B cell (primary cell): ENCODE results near the gene ESR2.
"Not testable (repeated sequence)": the region's sequence is repeated elsewhere in the genome, so short reads cannot be mapped to it uniquely, and the experiment has no call there.

ENCODE experiments used
- CTCF ChIP-seq: fragments of 200-600 bp; IDR thresholded peaks from one replicate; pipeline ENCODE4 v1.8.0; 2022; ENCODE audit warnings: antibody characterized with exemption, mild to moderate bottlenecking
- EZH2 ChIP-seq: IDR thresholded peaks from 2 replicates; pipeline ENCODE4 v1.6.1; 2012; ENCODE audit warnings: borderline replicate concordance, low read depth, mild to moderate bottlenecking, moderate library complexity, low read length; ENCODE audit not compliant: insufficient read depth, poor library complexity, severe bottlenecking

GRCh38 chr14:64210912-64211311 lies 83.3 kb downstream of the ESR2 start:
- not testable (repeated sequence) for TF ChIP-seq CTCF, EZH2
